HG03521 (cell line): ENCODE data around the gene TSPOAP1.

Experiments used
- ATAC-seq: cut with Tn5 transposase; IDR thresholded peaks from one replicate; pipeline ENCODE4 v1.9.1; 2021; ENCODE audit warnings: mild to moderate bottlenecking, moderate library complexity; ENCODE audit not compliant: unreplicated experiment

The TSPOAP1 gene

GRCh38 chr17:58362368-58363014, 33.9 kb upstream of the TSPOAP1 start:
- no peak for ATAC-seq

- no peak for ATAC-seq
These were observed 31.9 kb upstream of the TSPOAP1 start for GRCh38 chr17:58360296-58361063.

- no peak for ATAC-seq
These were observed 30.0 kb upstream of the TSPOAP1 start for GRCh38 chr17:58358408-58359172.

- no peak for ATAC-seq
These were observed 29.0 kb upstream of the TSPOAP1 start for GRCh38 chr17:58357312-58358297.

GRCh38 chr17:58356231-58356630, 27.6 kb upstream of the TSPOAP1 start:
- no peak for ATAC-seq

GRCh38 chr17:58354541-58355216, 26.1 kb upstream of the TSPOAP1 start:
- ATAC-seq, result no peak

- ATAC-seq, result no peak
These were observed 24.8 kb upstream of the TSPOAP1 start for GRCh38 chr17:58353389-58353825.

- ATAC-seq, result no peak
These were observed 24.2 kb upstream of the TSPOAP1 start for GRCh38 chr17:58352596-58353388.

- ATAC-seq, result peak; percentile 91
These were observed 23.4 kb upstream of the TSPOAP1 start, which contains the start of gene SUPT4H1 for GRCh38 chr17:58351831-58352595. Gene SUPT4H1, minus strand, starts transcription at chr17:58352201. Its CDS starts 66 bp downstream, at chr17:58352135.

- ATAC-seq, result no peak
These were observed 22.6 kb upstream of the TSPOAP1 start for GRCh38 chr17:58351182-58351581.

- no peak for ATAC-seq
These were observed 19.4 kb upstream of the TSPOAP1 start for GRCh38 chr17:58348038-58348437.

- ATAC-seq, result no peak
These were observed 16.9 kb upstream of the TSPOAP1 start for GRCh38 chr17:58345500-58345899.

GRCh38 chr17:58344791-58345157, 16.2 kb upstream of the TSPOAP1 start:
- peak; percentile 43 for ATAC-seq

- ATAC-seq, result peak; percentile 84
These were observed 15.6 kb upstream of the TSPOAP1 start for GRCh38 chr17:58344047-58344790.

- no peak for ATAC-seq
These were observed 14.5 kb upstream of the TSPOAP1 start for GRCh38 chr17:58343131-58343530.

- ATAC-seq, result no peak
These were observed 13.4 kb upstream of the TSPOAP1 start for GRCh38 chr17:58341861-58342475.
